Measurements from ENCODE around the gene LY9. TPM values are rescaled to one million over a fixed set of nuclear protein-coding genes. Genes with fewer than 3 reads are reported as not detected.
"Not testable (repeated sequence)": the region's sequence is repeated elsewhere in the genome, so short reads cannot be mapped to it uniquely, and the experiment has no call there.

LY9 gene
- total RNA-seq, 2 experiments from 2014 or later: 70.9 to 73.6 TPM

DNA sequence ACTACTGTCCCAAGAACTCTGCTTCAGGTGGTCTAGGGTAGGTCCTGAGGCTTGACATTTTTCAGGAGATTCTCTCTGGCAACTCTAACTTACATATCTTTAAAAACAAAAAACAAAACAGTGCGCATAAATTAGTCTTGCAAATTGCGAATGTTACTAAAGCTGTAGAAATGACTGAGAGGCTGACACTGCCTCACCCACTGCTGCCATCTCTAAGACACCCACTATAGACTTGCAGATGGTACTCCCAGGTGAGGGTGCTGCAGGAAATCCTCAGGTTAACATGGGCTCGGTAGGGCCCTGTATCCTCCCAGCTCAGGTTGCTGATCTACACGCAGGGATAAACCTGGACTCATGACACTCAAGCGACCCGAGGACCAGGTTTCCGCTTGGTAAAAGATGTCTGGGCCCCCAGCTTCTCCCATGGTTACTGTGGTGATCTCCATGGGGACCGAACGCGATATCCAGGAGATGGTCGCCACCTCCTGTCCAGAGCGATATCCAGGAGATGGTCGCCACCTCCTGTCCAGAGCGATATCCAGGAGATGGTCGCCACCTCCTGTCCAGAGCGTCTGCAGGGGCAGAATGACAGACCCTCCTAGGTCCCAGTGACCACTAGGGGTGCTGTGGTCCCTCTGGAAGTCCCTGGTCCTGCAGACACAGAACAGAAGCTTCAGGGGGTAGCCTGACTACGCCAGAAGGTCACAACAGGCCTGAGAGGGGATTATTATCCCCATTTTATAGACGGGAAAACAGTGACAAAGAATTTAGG lies 16.2 kb upstream of the LY9 start:
- Mint-ChIP-seq H3K27me3 (peaks cover 5% of the 10 kb centered on the region), H3K9me3 (no peaks in the 10 kb centered on the region), H3K4me1 (peaks cover 32% of the 10 kb centered on the region), H3K27ac (no peak overlapping the region), H3K4me3 (no peak overlapping the region), H3K36me3 (no peaks in the 10 kb centered on the region)
- peak; percentile 39 for ATAC-seq (ENCODE audit: low read depth)
- POLR2A ChIA-PET: interaction anchor here (3.5 kb wide), 1 partner anchor 17 kb away, joined by 16 read pairs; the partner anchor contains the start of gene LY9
- DNase-seq: no peak

DNA sequence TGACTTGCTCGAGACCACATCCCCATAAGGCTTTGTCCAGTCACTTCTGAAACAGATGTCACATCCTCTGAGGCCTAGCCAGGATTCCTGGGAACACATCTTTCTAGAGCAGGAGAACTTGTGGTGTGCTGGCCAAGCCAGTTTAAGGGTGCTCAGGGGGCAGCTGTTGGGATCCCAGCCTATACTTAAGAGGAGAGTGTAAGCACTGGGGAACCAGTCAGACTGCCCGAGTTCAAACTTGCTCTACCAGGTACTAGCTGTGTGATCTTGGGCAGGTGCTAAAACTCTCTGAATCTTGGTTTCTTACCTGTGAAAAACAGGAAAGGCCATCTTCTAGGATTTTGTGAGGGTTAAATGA lies 15.6 kb upstream of the LY9 start:
- Mint-ChIP-seq H3K9me3 (peaks cover 2% of the 10 kb centered on the region), H3K4me1 (peaks cover 26% of the 10 kb centered on the region), H3K27ac (no peak overlapping the region), H3K4me3 (no peak overlapping the region), H3K36me3 (no peaks in the 10 kb centered on the region), H3K27me3 (peaks cover 5% of the 10 kb centered on the region)
- POLR2A ChIA-PET: interaction anchor here (3.5 kb wide), 1 partner anchor 17 kb away, joined by 16 read pairs; the partner anchor contains the start of gene LY9
- no peak for DNase-seq
- no peak for ATAC-seq (ENCODE audit: low read depth)

DNA sequence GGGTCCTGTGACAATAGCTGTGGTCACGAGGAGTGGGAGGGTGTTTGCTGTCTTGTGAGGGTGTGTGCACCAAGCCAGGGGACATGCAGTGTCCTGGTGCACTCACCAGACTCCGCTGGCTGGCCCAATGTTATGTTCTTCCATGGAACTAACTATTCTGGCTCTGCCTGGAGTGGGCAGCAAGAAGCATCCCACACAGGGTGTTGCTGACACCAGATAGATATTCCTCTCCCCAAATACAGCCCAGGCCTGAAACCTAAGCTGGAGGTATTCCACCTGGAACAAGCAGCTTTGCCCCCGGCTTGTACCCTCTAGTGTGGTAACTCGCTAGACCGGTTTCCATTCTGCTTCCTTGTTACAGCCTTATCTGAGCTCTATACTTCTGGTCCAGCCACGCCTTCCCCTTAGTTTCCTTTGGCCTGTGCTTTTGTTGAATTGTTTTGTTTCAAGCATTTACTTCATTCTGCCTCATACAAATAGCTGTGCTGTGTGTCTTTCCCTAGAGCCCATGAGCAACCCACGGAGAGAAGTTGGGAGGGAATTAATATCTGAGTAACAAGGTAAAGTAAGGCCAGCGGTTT lies 14.7 kb upstream of the LY9 start:
- DNase-seq: no peak
- Mint-ChIP-seq H3K27ac (peak overlapping the region; percentile 9), H3K36me3 (no peaks in the 10 kb centered on the region), H3K4me1 (peaks cover 19% of the 10 kb centered on the region), H3K4me3 (no peak overlapping the region), H3K27me3 (peaks cover 6% of the 10 kb centered on the region), H3K9me3 (peaks cover 2% of the 10 kb centered on the region)
- ATAC-seq (ENCODE audit: low read depth): no peak
- POLR2A ChIA-PET: interaction anchor here (3.5 kb wide), 1 partner anchor 16 kb away, joined by 16 read pairs; the partner anchor contains the start of gene LY9

DNA sequence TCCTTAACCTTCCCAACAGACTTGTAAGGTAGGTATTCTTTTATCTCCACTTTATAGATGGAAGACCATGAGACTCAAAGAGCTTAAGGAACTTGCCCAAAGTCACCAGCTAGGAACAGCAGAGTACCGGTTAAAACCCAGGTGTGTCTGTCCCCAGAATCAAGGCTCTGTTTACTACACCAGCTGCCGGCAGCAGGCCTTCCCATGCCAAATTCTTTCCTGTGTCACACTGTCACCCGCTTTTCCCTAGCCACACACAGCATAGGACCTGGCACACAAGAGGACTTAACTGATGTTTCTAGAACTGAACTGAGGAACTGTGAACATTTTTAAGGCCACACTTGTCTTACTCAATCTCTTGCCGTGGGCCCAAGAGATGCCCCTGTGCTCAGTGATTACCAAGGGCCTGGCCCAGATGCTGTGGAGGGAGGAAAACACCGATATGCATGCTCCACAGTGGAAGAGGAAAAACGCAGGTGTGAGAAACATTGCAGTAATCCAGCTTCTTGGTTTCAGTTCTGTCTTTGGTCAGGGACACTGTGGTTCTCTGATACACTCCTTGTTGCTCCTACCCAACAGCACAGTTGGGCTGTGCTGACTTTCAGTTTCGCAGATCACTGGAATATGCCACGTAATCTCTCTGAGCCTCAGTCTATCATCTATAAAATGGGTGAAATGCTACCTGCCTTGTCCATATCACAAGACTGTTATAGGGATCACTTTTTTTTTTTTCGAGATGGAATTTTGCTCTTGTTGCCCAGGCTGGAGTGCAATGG lies 13.9 kb upstream of the LY9 start:
- Mint-ChIP-seq H3K9me3 (peaks cover 2% of the 10 kb centered on the region), H3K4me3 (no peak overlapping the region), H3K4me1 (peaks cover 15% of the 10 kb centered on the region), H3K36me3 (no peaks in the 10 kb centered on the region), H3K27ac (peak overlapping the region; percentile 9), H3K27me3 (peaks cover 8% of the 10 kb centered on the region)
- ATAC-seq (ENCODE audit: low read depth) (peak; percentile 52), DNase-seq (no peak)
- POLR2A ChIA-PET: interaction anchor here (3.5 kb wide), 1 partner anchor 15 kb away, joined by 16 read pairs; the partner anchor contains the start of gene LY9

DNA sequence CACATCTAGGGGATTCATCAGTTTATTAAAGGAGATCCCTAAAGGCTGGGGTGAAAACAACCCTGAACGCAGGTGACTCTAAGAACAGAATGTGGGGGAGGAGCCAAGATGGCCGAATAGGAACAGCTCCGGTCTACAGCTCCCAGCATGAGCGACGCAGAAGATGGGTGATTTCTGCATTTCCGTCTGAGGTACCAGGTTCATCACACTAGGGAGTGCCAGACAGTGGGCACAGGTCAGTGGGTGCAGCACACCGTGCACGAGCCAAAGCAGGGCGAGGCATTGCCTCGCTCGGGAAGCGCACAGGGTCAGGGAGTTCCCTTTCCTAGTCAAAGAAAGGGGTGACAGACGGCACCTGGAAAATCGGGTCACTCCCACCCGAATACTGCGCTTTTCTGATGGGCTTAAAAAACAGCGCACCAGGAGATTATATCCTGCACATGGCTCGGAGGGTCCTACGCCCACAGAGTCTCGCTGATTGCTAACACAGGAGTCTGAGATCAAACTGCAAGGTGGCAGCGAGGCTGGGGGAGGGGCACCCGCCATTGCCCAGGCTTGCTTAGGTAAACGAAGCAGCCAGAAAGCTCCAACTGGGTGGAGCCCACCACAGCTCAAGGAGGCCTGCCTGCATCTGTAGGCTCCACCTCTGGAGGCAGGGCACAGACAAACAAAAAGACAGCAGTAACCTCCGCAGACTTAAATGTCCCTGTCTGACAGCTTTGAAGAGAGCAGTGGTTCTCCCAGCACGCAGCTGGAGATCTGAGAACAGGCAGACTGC lies 12.8 kb upstream of the LY9 start:
- ATAC-seq (ENCODE audit: low read depth); DNase-seq; POLR2A ChIA-PET; H3K27me3 Mint-ChIP-seq; H3K9me3 Mint-ChIP-seq; H3K4me3 Mint-ChIP-seq; H3K36me3 Mint-ChIP-seq; H3K27ac Mint-ChIP-seq; H3K4me1 Mint-ChIP-seq: not testable (repeated sequence)

DNA sequence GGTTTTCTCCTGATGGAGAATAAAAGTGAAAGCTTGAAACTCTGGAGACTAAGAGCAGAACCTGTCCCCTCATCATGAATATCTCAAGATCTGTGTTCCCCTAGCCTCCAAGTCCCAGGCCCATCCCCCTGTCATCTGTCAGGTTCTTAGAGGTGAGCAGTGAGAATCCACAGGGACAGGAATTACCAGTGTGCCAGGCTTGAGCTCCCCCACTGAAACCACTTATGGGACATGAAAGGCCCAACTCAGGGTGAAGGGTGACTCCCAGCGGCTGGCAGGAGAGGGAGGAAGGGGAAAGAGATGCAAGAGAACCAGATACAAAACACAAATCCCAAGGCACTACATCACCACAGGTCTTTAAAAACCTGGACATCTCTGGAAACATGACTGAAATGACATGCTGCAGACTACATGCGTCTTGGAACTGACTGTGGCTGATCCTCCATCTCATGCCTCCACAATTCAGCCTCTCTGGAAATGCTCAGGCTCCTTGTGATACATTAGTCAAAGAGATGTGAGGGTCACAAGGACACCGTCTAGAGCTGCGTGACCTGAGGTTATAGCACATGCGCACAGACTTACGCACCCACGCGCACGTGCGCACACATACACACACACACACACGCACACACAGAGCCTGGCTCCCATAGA lies 6.8 kb upstream of the LY9 start:
- POLR2A ChIA-PET: no interaction called here
- DNase-seq (no peak), ATAC-seq (ENCODE audit: low read depth) (no peak)
- H3K4me1 Mint-ChIP-seq: peaks cover 8% of the 10 kb centered on the region
- H3K9me3 Mint-ChIP-seq: peaks cover 2% of the 10 kb centered on the region
- H3K27ac Mint-ChIP-seq: no peak overlapping the region
- peaks cover 6% of the 10 kb centered on the region for H3K27me3 Mint-ChIP-seq
- H3K4me3 Mint-ChIP-seq: no peak overlapping the region
- no peaks in the 10 kb centered on the region for H3K36me3 Mint-ChIP-seq

DNA sequence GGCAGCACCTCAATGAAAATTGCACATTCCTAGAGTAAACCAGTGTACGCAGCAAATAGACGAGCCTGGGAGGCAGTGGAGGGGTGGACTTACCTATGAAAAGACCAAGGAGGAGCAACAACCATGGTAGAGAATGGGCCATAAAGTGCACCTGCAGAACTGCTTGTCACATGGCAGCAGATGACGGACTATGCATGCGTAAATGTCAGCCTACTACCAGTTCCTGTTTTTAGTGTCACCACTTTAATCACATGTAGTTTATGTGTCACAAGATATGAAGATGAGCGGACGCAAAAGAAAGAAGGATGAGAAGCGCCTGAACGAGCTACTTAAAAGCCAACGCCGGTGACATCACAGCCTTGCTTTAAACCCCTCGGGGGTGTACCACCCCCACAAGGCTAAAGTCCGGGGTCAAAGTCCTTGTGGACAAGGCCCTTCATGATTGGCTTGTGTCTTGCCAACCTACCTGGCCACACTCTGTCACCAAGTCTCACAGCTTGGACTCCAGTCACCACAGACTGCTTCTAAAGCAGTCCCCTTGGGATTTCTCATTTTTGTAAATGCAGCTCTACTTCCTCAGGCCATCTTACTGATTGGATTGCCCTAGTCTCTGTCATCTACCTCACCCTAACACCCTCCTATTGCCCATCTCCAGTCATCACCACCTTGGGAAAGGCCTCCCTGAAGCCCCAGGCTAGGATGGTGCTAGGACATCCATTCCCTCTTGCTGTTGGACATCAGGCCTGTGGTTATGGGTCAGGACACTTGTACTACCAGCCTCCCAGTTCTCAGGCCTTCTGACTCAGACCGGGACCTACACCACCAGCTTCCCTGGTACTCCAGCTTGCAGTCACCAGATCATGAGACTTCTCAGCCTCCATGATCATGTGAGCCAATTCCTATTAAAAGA lies 6.0 kb upstream of the LY9 start:
- Mint-ChIP-seq H3K27ac (no peak overlapping the region), H3K36me3 (no peaks in the 10 kb centered on the region), H3K4me1 (peaks cover 10% of the 10 kb centered on the region), H3K9me3 (peaks cover 2% of the 10 kb centered on the region), H3K4me3 (no peak overlapping the region), H3K27me3 (peaks cover 3% of the 10 kb centered on the region)
- POLR2A ChIA-PET: no interaction called here
- DNase-seq (no peak), ATAC-seq (ENCODE audit: low read depth) (no peak)

DNA sequence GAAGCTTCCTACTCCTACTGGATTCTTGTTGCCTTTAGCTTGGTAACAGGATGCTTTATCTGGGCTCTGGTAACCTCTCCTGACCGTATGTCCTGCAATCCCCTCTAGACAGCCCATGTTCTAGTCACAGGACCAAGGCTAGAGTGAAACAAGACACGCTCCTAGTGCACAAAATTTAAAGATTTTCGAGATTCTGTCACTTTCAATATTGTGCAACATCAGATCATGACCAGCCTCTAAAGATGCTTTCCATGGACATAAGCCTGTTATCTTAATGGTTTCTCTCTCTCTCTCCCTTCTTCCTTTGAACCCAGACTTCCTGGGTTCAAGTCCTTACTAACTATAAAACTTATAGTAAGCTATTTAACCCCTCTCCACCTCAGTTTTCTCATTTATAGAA lies 1.6 kb upstream of the LY9 start:
- no peak overlapping the region for H3K4me3 Mint-ChIP-seq
- DNase-seq: no peak
- H3K4me1 Mint-ChIP-seq: peaks cover 50% of the 10 kb centered on the region
- peak overlapping the region; percentile 8 for H3K27ac Mint-ChIP-seq
- POLR2A ChIA-PET: no interaction called here
- no peaks in the 10 kb centered on the region for H3K27me3 Mint-ChIP-seq
- ATAC-seq (ENCODE audit: low read depth): no peak
- H3K9me3 Mint-ChIP-seq: no peaks in the 10 kb centered on the region
- H3K36me3 Mint-ChIP-seq: no peaks in the 10 kb centered on the region

DNA sequence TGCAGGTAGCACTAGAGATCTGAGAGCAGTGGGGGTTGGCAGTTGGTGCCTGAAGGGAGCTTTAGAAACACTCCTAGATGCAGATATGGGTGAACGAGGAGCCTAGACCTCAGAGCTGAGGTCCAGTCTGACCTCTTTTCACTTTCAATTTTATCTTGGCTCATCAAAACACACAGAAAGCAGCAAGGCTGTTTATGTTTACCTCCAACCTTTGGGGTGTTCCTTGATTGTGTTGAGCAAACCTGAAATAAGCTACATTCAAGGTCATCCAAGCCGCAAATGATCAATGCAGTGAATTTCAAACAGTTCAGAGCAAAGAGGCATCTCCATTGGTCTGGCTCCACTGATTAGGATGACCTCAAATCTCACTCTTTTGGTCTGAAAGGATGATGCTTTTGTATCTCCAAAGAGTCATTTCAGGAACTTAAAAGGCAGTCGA lies 1.3 kb downstream of the LY9 start:
- no peak for ATAC-seq (ENCODE audit: low read depth)
- Mint-ChIP-seq H3K9me3 (no peaks in the 10 kb centered on the region), H3K36me3 (peaks cover 14% of the 10 kb centered on the region), H3K4me1 (peaks cover 64% of the 10 kb centered on the region), H3K4me3 (peak overlapping the region; percentile 92), H3K27ac (peak overlapping the region; percentile 97), H3K27me3 (no peaks in the 10 kb centered on the region)
- no peak for DNase-seq
- POLR2A ChIA-PET: interaction anchor here (0.7 to 5.1 kb wide), 18 partner anchors 17 to 248 kb away, joined by 3 to 25 read pairs (median 6); partner anchors contain the start of genes CD244, CD48 and USF1

DNA sequence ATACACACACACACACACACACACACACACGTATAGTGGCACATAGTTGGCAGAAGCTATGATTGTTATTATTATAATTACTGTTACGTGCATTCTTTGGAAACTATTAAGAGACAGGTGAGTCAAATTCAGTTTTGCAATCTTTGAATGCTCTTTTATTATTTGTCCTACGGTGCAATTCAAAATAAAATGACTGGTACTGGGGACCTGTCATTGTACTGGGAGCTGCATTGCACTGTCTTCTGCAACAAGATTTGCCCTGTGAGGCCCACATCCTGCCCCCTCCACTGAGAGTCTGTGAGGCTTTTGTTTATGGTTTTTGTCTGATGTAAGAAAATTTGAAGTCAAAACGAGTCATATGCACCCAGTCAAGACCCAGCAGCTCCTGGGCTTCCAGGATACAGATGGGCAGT lies 1.9 kb downstream of the LY9 start:
- H3K4me3 Mint-ChIP-seq: peak overlapping the region; percentile 92
- H3K9me3 Mint-ChIP-seq: peaks cover 1% of the 10 kb centered on the region
- ATAC-seq (ENCODE audit: low read depth) (peak; percentile 74), DNase-seq (peak; percentile 52)
- H3K36me3 Mint-ChIP-seq: peaks cover 17% of the 10 kb centered on the region
- POLR2A ChIA-PET: interaction anchor here (0.6 to 5.1 kb wide), 19 partner anchors 9 to 248 kb away, joined by 3 to 25 read pairs (median 5); partner anchors contain the start of genes CD244, CD48 and USF1
- H3K27ac Mint-ChIP-seq: peak overlapping the region; percentile 97
- no peaks in the 10 kb centered on the region for H3K27me3 Mint-ChIP-seq
- H3K4me1 Mint-ChIP-seq: peaks cover 66% of the 10 kb centered on the region

DNA sequence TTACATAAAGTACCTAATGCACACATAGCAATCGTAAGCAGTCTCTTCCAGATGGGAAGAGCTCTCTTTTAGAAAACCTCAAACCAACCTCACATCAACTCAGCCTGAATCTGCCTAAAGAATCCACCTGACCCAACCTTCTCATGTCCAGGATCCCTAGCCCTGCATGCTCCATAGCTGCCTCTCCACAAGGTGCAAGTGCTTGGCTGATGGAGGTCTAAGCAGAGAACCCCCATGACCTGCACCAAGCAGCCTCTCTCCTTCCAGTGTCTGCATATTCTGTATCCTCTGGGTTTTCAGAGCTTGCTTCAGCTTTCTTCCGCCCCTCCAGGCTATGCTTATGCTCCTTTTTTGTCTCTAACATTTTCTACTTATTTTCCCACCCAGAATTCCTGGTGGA lies 2.5 kb downstream of the LY9 start:
- DNase-seq (no peak), ATAC-seq (ENCODE audit: low read depth) (no peak)
- POLR2A ChIA-PET: interaction anchor here (0.6 to 5.1 kb wide), 18 partner anchors 8 to 247 kb away, joined by 3 to 25 read pairs (median 5); partner anchors contain the start of genes CD48 and USF1
- Mint-ChIP-seq H3K4me1 (peaks cover 66% of the 10 kb centered on the region), H3K27ac (peak overlapping the region; percentile 97), H3K27me3 (no peaks in the 10 kb centered on the region), H3K36me3 (peaks cover 22% of the 10 kb centered on the region), H3K9me3 (peaks cover 1% of the 10 kb centered on the region), H3K4me3 (peak overlapping the region; percentile 92)
